Measurements from ENCODE around the gene GGA3.
"Not testable (repeated sequence)": the region's sequence is repeated elsewhere in the genome, so short reads cannot be mapped to it uniquely, and the experiment has no call there.

Gene GGA3

GRCh38 chr17:75209061-75209460, 52.3 kb downstream of the GGA3 start:
- no peak for DNase-seq (ENCODE audit: low spot score)

DNA sequence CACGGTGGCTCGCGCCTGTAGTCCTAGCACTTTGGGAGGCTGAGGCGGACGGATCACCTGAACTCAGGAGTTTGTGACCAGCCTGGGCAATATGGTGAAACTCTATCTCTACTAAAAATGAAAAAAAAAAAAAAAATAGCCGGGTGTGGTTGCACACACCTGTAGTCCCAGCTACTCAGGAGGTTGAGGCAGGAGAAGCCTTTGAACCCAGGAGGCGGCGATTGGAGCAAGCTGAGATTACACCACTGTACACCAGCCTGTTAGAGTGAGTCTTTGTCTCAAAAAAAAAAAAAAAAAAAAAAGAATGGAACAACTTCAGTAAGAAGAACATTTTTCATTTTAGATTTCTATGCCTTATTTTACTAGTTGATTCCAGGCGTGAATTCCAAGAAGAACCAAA, 53.2 kb downstream of the GGA3 start:
- no peak for DNase-seq (ENCODE audit: low spot score)

DNA sequence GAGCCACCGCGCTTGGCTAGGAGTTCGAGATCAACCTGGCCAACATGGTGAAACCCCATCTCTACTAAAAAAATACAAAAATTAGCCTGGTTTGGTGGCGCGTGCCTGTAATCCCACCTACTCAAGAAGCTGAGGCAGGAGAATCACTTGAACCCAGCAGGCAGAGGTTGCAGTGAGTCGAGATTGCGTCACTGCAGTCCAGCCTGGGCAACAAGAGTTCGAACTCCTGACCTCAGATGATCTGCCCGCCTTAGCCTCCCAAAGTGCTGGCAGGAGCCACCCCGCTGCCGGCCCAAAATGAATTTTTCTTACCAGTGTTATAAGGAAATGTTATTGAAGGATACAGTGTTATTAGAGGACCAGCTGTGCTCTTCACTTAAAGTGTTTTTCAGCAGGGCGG, 53.6 kb downstream of the GGA3 start:
- no peak for DNase-seq (ENCODE audit: low spot score)

GRCh38 chr17:75207050-75207407, 54.4 kb downstream of the GGA3 start:
- DNase-seq (ENCODE audit: low spot score), result not testable (repeated sequence)

- no peak for DNase-seq (ENCODE audit: low spot score)
Observed at GRCh38 chr17:75205793-75206163, 55.6 kb downstream of the GGA3 start.

DNA sequence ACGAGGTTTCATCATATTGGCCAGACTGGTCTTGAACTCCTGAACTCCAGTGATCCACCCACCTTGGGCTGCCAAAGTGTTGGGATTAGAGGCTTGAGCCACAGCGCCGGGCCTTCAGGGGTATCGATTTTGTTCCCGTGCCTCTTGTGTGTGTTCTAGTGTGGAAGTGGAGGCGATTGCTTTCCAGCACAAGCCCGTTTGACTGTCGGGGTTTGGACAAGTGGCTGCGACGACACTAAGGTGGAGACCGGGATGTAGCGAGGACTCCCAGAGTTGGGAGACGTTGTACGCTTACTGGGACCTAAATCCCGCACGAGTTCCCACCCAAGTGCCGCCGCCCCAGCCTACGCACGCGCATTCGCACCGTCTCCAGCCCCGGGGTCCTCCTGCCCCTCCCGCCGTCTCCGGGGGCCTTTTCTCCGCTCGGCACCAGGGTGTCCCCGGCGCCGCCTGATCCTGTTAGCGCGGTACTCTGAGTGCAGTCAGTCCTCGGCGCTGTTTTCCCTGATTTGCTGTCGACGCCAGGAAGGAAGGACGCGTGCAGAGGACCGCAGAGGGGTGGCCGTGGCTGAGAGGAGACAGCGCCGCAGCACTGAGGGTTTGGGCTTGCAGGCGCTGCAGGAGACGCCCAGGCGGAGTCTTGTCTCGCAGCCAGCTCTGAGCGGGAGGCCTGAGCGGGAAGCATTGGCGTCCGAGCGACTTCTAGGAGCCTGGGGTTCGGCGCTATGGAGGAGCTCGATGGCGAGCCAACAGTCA, 56.2 kb downstream of the GGA3 start, which contains the start of gene NUP85:
NUP85 (plus strand) TSS at position 643 of the 756 bp plus-strand sequence; CDS start at position 726, 83 bp downstream.
- DNase-seq (ENCODE audit: low spot score), result peak; percentile 100

DNA sequence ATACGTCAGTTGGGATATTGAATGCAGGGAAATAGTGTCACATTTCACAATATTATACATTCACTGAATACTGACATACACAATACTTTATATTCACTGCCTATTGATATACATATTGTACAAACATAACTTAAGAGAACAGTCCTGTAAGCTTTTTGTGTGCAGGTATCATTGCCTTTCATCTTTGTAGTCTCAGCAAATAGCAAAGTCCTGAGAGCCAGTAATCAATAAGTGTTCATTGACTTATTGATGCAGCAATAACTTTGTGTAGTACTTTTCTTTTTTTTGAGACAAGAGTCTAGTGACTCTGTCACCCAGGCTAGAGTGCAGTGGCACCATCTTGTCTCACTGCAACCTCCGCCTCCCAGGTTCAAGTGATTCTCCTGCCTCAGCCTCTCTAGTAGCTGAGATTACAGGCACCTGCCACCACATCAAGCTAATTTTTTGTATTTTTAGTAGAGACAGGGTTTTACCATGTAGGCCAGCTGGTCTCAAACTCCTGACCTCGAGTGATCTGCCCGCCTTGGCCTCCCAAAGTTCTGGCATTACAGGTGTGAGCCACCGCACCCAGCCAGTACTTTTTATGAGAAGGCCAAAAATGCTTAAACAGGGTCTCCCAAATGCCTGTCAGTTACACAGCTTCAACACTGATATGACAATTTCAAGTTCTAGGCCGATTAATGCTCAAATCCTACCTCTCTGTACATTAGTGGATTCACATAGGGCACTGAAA, 61.4 kb downstream of the GGA3 start:
- DNase-seq (ENCODE audit: low spot score), result no peak

GRCh38 chr17:75194879-75195278, 66.5 kb downstream of the GGA3 start:
- peak; percentile 17 for DNase-seq (ENCODE audit: low spot score)

DNA sequence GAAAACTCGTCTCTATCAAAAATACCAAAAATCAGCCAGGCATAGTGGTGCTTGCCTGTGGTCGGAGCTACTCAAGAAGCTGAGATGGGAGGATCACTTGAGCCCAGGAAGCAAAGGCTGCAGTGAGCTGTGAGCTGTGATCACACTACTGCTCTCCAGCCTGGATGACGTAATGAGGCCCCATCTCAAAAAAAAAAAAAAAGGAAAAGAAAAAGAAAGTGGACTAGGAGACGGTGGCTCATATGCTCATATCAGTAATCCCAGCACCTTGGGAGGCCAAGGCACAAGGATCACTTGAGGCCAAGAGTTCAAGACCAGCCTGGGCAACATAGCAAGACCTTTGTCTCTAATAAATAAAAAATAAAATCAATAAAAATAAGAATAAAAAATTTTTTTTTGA, 69.8 kb downstream of the GGA3 start:
- DNase-seq (ENCODE audit: low spot score), result no peak

DNA sequence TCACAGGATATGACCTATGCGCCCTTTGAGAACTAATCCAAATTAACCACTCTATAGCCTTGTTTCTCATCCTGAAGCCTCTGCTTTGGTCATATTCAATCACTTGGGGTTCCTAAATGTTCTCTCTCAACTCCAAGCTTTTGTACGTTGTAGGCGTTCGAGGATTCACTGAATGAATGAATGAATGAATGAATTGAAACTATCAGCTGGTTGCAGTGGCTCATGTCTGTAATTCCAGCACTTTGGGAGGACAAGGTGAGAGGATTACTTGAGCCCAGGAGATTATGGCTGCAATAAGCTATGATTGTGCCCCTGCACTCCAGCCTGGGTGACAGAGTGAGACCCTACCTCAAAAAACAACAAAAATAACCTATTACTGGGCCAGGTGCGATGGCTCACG, 72.8 kb downstream of the GGA3 start:
- no peak for DNase-seq (ENCODE audit: low spot score)

Data from hepatic stellate cell (primary cell).